CD1c-positive myeloid dendritic cell (primary cell): ENCODE measurements around the gene PAK4.
"Not testable (repeated sequence)": the region's sequence is repeated elsewhere in the genome, so short reads cannot be mapped to it uniquely, and the experiment has no call there.

ENCODE experiments used
- DNase-seq: peaks from one replicate; pipeline ENCODE4 v3.0.0-alpha.2; 2016; ENCODE audit errors: extremely low spot score

PAK4 gene

DNA sequence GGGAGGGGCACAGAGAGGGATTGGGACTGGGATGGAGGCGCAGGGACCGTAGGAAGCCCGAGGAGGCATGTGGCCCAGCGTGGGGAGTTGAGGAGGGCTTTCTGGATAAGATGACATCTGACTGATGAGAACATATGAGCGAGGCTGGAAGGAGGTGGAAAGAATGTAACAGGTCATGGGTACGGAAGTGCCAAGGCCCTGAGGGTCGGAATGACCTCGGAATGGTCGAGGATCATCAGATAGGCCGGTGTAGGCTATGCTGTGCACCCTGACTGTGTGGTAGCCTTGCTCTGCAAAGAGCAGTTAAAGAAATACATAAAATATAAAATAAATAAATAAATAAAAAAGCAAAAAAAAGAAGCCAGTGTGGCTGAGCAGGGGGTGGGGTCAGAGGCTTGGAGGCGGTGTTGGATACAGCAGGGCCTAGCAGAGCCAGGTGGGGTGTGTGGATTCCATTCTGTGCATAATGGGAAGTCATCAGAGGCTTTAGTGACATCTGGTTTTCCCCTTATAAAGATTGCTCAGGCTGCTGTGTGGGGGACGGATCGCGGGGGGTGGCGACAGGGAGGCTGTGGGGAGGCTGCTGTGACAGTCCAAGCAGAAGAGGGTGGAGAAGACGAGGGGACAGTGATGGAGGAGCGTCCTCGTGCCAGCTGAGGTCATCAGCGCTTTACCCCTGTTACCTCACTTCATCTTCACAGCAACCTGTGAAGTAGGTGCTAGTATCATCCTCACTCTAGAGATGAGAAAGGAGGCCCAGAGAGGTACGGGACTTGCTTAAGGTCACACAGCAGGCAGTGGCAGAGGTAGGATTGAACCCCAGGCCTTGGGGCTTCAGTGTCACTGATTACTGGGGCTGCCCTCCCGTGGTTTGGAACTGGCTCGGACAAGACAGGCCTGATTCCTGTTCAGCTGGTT is 5.0 kb downstream of the PAK4 start:
- DNase-seq, result no peak

DNA sequence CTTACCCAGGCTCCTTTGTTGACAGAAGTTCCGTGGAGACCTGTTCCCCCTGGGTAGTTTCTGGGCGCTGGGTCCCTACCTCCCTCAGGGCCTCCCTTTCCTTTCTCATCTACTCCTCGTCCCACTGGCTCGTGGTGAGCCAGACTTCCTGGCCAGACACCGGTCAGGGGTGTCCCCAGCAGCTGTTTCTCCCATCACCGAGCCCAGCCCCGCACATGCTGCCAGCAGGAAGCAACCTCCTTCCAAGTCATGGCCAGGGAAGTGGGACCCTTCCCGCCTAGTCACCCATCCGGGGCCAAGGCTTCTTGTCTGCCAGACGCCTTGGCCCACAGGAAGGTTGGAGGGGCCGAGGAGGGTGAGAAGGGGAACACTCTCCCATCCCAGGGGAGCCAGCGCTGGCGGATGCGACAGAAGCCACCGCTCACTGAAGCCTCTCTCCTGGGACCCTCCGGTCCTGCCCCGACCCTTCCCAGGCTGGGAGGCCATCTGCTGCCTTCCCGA is 5.7 kb downstream of the PAK4 start:
- DNase-seq, result no peak

DNA sequence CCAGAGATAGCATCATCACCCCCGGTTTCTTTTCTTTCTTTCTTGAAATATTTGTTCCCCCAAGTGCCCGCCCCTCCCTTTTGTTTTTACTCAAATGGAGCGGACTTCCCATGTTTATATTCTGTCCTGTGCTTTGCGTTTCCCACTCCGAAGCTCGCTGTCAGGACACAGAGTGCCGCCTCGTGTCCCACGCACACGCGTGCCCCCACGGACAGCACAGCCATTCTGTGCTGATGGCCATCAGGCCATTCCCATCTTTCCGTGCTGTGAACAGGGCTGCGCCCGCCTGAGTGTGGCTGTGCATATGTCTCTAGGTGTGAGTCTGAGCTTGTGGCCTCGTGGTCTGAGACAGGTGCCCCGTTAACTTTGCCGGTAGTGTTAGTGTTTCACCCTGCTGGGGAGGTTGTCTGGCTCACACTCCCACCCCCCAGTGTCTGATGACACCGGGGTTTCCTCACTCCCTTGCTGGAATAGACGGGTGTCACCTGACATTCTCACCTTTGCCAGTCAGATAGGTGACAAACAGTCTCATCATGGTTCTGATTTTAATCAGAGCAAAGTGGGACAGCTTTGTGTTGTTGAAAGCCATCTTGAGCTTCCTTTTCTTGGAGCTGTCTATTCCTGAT is 6.9 kb downstream of the PAK4 start:
- no peak for DNase-seq

DNA sequence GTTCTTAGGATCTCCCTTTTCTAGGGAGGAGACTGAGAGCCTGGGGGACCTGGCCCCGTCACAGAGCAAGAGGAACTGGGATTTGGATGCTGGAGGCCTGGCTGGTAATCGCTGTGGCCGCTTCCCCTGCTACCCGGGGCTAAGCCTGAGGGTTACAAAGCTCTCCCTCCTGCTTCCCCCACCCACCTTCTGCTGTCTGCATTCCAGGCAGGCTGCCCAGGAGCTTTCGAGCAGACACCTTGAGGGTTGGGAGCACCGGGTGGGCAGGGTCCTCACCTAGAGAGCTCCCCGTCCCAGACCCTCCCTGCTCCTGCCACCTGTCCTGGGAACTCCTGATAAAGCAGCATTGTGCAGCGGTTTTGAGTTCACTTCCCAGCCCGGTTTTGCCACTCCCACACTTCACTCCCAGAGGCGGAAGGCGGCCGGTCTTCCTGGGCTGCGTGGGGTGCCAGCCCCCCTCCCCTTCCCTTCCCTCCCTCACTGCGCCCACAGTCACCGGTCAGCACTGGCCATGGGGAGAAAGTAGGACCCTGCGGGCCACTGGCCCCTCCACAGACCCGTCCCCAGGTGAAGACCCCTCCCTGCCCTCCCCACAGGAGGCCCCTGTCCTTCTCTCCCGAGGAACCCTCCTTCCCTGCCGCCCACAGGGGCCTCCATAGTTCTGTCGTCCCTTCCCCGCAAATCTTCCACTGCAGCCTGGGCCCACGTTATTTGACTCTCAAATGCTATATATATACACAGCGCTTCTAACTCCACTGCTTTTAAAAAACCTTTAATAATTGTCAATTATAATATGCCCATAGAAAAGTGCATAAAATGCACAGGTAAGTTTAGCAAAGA is 8.1 kb downstream of the PAK4 start:
- DNase-seq, result peak; percentile 60

DNA sequence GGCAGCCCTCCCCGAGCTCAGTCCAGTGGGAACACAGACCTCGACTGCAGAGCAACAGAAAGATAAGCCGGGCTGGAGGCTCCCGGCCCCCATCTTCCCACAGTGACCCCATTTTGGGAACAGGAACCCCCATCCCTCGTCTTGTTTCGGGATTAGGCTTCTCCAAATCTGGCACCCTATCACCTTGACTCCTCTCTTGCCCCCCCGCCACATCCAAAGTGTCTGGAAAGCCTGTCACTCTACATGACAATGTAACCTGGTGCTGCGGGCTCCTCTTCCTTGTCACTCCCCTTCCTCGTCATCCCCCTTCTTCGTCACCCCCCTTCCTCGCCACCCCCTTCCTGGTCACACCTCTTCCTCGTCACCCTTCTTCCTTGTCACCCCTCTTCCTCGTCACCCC is 10.1 kb downstream of the PAK4 start:
- no peak for DNase-seq

DNA sequence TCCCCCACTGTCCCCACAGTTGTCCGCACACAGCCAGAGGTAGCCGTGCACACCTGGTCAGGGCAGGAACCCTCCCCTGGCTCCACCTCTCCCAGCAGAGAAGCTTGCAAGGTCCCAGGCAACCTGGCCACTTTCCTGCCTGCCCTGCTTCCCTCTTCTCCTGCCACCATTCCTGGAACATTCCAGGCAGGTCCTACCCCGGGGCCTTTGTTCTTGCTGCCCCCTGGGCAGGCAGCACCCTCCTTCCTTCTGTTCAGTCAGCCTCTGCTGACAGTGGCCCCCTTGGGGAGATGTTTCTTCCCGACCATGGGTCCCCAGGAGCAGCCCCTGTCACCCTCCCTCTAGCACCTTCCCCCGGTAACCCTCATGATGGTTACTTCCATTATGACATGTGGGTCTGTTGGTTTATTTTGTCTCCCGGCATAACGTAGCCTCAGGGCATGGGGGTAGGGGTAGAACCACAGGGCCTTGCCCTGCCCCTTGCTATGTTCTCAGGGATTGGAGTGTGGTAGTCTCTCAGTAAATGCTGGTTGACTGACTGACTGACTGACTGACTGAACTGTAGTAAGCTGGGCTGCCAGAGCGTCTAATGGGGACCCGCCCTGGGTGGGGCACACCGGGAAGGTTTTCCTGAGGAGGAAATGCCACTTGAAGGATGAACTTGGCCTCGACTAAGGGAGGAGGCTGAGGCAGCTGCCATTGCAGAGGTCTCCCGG is 10.8 kb downstream of the PAK4 start:
- DNase-seq, result no peak

DNA sequence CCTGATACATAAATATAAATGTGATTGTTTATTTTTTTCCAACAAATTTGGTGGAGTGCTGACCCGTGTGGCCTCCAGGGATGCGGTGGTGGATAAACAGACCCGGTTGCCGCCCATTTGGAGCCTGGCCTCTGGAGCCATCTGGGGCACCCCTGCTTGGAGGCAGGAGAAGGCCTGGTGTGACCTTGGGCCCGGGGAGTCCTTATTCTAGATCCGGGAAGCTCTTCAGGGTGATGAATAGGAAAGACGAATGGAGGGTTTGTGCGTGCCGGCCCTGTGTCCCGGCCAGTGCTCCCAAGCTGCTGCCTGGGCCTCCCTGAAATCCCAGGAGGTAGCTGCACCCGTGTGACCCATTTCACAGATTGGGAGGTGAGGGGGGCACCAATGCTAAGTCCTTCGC is 11.5 kb downstream of the PAK4 start:
- DNase-seq, result no peak

DNA sequence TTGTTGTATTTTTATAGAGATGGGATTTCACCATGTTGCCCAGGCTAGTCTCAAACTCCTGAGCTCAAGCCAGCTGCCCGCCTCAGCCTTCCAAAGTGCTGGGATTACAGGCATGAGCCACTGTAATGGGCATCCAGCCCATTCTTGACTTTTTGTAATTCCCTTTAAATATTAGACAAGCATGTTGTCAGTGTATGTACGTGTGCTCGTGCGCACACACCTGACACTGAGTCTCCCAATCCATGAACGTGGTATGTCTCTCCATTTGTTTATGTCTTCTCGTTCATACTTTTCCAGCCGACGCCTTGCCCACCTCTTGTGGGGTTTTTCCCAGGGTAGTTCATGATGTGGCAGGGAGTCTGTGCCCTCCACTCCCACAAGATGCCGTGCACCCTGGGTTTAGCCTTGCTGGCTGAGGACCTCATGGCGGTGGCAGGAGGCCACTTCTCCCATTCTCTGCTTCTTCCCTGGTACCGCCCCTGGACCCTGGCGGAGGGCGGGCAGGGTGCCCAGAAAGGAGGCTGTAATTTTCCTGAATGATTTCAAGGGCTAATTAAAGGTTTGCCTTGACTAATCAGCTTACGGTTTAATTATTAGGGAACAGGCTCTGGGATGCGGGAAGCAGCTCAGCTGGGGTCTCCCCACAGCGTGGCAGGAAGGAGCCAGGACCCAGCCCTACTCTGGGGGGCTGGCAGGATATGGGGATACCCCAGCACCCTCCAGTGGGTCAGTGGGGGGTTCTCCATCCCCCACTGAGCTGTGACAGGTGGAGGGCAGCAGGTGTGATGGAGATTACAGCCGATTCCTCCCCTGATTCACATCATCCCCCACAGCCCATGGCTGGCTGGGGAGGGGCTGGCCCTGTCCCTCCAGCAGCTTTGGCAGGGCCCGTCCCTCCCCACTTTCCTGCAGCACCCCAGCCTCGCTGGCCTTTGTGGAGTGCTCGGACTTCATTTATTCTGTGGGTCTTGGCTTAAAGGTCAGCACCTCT is 12.9 kb downstream of the PAK4 start:
- DNase-seq, result no peak

DNA sequence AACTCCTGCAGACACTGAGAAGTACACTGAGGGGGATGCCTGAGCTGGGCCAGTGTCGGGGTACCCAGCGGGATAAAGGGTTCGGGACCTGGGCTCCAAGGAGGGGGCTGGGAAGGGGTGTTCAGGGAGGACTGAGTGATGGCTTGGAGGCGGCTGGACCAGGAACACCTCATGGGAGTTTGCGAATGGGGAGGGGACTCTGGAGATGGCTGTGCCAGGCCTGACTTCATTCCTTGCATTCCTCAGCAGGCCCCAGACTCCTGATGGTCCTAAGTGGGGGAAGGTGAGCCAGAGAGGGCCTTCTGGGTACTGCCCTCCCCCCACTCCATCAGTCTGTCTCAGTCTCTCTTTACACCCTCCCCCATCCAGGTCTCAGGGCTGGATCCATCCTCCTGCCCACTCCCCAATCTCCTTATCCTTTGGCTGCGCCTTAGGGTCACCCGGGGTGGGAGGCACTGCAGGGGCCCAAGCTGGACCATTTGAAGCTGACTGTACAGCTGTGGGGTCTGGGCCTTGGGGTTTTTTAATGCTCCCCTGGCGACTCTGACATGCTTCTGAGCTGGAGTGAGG is 13.8 kb downstream of the PAK4 start:
- DNase-seq, result no peak

DNA sequence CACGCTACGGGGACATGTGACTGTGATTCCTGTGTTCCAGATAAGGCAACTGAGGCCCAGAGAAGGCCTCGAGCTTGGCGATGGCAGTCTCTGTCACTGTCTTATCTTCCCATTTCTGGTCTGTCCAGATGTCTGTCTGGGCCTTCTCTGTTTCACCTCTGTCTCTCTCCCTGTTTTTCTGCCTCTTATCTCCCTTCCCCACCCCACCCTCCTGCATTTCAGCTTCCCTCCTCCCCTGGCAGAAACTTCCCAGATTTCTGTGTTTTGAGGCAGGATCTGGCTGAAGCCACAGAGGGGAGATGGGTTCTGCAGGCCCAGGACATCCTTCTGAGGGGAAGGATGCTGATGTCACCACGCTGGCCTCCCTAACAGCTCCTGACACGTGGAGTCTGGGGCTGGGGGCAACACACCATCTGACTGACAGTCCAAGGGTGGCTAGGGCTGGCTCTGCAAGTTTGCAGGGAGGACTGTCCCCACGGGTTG is 14.4 kb downstream of the PAK4 start:
- DNase-seq, result no peak

DNA sequence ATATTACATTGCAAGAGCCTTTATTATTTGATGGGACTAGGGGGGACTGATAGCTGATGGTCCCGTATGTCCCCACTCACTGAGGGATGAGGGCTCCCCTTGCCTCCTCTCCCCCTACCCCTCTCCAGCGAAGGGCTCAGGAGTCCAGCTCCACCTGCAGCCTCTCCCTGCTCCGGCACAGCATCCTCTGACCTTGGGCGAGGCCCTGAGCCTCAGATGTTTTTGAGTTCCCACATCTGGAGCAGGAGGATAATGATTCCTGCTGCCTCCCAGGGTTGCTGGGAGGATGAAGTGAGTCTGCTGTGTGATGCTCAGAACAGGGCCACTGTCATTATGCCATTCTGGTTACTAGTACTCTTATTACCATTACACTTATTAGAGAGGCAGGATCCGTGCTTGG is 15.0 kb downstream of the PAK4 start:
- DNase-seq, result no peak

DNA sequence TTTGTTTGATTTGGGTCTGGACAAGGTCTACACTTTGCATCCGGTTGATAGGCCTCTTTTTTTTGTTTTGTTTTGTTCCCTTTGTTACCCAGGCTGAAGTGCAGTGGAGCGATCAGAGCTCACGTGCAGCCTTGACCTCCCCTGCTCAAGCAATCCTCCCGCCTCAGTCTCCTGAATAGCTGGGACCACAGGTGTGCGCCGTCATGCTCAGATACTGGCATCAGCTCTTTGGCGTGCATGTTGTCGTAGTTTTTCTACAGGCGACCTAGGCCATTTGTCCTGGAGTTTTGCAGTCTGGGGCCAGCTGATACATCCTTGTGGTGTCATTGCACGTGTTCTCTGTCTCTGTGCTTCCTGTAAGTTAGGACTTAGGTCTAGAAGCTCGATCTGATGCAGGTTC is 16.3 kb downstream of the PAK4 start:
- DNase-seq, result no peak

DNA sequence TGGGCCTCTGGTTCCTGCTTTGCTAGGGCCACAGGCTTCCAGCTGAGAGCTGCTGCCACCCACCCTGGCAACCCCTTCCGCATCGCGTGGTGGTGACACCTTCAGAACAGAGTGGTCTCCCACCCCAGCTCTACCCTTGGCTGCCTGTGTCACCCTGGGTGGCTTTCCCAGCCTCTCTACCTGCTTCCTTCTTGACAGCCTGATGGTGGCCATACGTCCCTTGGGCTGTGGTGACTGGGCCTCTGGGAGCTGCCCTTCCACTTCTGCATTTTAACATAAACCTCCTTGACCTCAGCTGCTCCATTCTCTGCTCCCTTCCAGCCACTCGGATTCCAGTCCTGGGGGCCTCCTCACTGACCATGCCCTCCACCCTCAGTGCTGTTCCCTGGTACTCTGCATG is 17.0 kb downstream of the PAK4 start:
- peak; percentile 49 for DNase-seq

DNA sequence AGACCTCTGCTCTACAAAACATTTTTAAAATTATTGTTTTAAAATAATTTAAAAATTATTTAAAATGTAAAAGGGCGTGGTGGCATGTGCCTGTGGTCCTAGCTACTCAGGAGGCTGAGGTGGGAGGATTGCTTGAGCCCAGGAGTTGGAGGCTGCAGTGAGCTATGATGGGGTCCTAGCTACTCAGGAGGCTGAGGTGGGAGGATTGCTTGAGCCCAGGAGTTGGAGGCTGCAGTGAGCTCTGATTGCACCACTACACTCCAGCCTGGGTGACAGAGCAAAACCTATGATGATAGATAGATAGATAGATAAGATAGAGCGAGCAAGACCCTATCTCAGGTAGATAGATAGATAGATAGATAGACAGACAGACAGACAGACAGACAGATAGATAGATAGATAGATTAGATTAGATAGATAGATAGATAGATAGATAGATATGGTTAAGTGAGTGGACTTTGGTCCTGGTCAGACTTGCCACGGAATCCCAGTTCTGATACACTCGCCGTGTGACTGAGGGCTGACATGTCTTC is 18.2 kb downstream of the PAK4 start:
- DNase-seq, result not testable (repeated sequence)

DNA sequence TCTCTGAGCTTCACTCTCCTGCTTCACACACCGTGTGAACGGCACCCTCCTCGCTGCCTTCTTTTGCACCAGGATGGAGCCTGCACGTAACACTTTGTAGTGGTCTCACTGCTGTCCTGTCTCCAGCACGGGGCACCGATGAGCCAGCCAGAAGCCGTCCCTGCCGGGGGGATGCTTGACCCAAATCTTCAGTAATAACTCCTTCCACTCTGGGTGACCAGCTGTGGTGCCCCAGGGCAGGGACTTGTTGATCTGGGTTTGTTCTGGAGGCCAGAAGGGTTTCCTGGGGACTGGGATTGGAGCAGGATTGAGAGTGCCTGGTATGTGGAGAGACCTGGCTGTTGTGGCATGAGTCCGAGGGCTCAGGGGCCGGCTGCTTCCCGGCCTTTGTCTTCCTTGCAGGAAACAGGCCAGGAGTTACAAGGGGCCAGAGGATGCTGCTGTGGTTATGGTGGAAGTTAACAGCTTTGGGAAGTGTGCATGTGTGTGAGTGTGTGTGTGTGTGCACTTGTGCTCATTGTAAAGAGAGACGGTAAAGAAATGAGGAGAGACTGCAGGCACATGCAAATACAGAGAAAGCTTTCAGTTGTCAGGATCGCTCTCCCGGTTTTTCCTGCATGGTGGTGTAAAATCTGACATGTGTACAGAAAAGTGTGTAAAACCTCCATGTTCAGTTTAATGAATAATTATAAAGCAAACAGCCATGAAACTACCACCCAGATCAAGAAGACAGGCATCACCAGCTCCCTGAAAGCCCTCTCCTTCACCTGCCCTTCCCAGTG is 18.9 kb downstream of the PAK4 start:
- no peak for DNase-seq

DNA sequence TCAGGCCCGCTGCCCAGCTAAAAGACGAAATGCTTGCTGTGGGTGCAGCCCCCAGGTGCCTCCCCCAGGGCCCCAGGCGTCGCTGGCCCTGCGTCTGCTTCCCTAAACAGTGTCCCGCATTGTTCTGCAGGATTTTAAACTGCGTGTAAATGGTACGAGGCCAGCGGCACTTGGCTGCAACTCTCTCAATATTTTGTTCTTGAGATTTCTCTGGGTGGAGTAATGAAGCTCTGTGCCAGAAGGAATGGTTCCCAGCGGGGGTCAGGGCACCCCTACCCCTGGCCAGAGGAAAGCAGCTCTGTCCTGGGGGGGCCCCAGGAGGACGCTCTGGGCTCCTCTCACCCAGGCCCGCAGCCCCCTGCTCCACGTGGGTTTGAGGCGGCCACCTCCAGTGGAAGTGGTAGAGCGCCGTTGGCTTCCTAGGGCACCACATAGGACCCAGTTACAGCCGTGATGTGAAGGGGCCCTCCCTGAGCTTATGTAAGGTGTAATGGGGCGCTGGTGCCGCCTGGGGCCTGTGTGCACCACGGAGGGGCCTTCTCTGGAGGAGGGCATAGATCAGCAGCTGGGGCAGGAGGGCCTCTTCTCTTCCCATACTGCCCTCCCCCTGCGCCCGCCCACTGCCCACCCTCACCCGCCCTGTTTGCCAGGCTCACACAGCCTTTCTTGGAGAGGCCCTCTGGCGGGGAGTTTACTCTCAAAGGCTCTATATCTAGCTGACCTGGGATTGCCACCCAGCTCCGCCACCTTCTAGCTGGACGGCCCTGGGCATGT is 19.8 kb downstream of the PAK4 start:
- DNase-seq, result no peak

DNA sequence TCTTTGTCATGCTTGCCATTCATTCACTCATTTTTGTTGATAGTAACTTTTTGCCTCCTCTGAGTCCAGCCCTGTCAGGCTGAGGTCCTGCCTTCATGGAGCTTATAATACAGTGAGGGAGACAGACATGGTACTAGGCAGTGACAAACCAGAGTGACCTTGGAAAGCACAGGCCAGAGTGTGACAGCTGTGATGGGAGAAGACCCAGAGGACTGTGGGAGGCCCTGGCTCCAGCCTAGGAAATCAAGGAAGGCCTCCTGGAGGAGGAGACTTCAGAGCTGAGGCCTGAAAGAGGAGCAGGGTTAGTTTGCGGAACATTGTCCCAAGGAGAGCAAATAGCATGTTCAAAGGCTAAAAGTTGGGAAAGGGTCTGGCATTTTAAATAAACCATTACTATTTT is 20.5 kb downstream of the PAK4 start:
- no peak for DNase-seq
